ENCODE data around the gene ARFGEF3. TPM values are rescaled to one million over a fixed set of nuclear protein-coding genes. Genes with fewer than 3 reads are reported as not detected.

ARFGEF3 gene
- total RNA-seq, 6 experiments from 2014 or later, result 0.06 to 0.19 (median 0.08) TPM

DNA sequence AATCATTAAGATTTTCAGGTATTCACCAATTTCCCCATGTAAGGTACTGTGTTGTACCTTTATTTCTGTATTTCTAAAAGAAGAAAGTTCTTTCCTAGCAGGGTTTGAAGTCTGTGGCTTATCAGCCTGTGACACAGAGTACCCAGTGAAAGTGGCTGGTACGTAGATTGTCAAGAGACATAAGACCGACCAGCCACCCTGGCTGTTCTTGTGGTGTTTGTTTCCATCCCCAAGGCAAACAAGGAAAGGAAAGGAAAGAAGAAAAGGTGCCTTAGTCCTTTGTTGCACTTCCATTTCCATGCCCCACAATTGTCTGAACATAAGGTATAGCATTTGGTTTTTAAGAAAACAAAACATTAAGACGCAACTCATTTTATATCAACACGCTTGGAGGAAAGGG, 175.3 kb downstream of the ARFGEF3 start:
- TF ChIP-seq, protein P1, sequence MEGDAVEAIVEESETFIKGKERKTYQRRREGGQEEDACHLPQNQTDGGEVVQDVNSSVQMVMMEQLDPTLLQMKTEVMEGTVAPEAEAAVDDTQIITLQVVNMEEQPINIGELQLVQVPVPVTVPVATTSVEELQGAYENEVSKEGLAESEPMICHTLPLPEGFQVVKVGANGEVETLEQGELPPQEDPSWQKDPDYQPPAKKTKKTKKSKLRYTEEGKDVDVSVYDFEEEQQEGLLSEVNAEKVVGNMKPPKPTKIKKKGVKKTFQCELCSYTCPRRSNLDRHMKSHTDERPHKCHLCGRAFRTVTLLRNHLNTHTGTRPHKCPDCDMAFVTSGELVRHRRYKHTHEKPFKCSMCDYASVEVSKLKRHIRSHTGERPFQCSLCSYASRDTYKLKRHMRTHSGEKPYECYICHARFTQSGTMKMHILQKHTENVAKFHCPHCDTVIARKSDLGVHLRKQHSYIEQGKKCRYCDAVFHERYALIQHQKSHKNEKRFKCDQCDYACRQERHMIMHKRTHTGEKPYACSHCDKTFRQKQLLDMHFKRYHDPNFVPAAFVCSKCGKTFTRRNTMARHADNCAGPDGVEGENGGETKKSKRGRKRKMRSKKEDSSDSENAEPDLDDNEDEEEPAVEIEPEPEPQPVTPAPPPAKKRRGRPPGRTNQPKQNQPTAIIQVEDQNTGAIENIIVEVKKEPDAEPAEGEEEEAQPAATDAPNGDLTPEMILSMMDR (IDR thresholded peaks at IDR 0.05), result no peak
- Mint-ChIP-seq H3K4me3 (no peak overlapping the region), H3K4me1 (ENCODE audit: low read depth) (no peaks in the 10 kb centered on the region), H3K27me3 (ENCODE audit: insufficient read depth) (peaks cover 21% of the 10 kb centered on the region), H3K9me3 (peaks cover 4% of the 10 kb centered on the region; the same call in 1 of the 2 replicates), H3K36me3 (ENCODE audit: low read depth) (no peaks in the 10 kb centered on the region), H3K27ac (no peak overlapping the region)
- DNase-seq, result no peak

DNA sequence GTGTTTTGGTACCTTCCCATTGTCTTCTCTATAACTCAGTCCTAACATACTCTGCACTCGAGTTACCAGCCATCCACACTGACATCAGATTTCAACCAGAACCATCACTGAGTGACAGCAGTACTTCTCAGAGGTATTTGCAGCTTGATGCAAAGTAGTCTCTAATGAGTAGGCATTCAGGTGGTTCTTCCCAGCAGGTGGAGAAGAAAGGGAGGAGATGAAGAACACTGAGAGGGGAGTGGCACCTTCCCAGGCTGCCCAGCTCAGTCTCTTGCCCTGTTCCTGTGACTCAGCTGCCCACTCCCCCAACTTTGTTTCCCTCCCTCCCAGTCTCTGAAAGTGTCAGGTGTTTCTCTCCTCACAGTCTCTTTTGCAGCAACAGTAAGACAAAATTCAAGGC, 177.3 kb downstream of the ARFGEF3 start:
- H3K36me3 Mint-ChIP-seq (ENCODE audit: low read depth), result no peaks in the 10 kb centered on the region
- no peak overlapping the region for H3K27ac Mint-ChIP-seq
- H3K27me3 Mint-ChIP-seq (ENCODE audit: insufficient read depth), result peaks cover 20% of the 10 kb centered on the region

DNA sequence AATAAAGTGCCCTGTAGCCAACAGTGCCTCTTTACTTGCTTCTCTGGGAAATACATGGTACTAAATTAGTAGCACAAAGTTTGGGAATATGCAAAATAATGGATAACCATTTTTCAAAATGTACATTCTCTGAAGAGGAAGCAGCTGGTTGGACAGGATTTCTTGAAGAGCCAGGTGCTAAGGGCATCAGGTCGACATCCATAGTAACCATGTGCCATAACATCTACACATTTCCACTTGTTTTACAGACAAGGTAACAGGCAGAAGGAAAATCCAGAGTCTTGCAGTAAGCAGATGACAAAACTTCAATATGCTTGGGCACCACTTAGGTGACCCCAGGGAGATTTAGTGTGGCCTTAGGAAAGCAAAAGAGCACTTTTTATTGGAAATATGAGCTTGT, 179.4 kb downstream of the ARFGEF3 start:
- no peak overlapping the region for H3K27ac Mint-ChIP-seq
- peaks cover 9% of the 10 kb centered on the region for H3K27me3 Mint-ChIP-seq (ENCODE audit: insufficient read depth)
- no peaks in the 10 kb centered on the region for H3K4me1 Mint-ChIP-seq (ENCODE audit: low read depth)
- H3K9me3 Mint-ChIP-seq, result no peaks in the 10 kb centered on the region
- TF ChIP-seq, protein P1 (IDR thresholded peaks at IDR 0.05), result no peak
- no peaks in the 10 kb centered on the region for H3K36me3 Mint-ChIP-seq (ENCODE audit: low read depth)
- no peak overlapping the region for H3K4me3 Mint-ChIP-seq
- DNase-seq, result no peak

More for the DNA sequence above, 177.3 kb downstream of the ARFGEF3 start:
- H3K9me3 Mint-ChIP-seq, result peaks cover 4% of the 10 kb centered on the region; the same call in 1 of the 2 replicates
- no peak for DNase-seq
- H3K4me3 Mint-ChIP-seq, result no peak overlapping the region
- TF ChIP-seq, protein P1 (IDR thresholded peaks at IDR 0.05), result no peak
- no peaks in the 10 kb centered on the region for H3K4me1 Mint-ChIP-seq (ENCODE audit: low read depth)

DNA sequence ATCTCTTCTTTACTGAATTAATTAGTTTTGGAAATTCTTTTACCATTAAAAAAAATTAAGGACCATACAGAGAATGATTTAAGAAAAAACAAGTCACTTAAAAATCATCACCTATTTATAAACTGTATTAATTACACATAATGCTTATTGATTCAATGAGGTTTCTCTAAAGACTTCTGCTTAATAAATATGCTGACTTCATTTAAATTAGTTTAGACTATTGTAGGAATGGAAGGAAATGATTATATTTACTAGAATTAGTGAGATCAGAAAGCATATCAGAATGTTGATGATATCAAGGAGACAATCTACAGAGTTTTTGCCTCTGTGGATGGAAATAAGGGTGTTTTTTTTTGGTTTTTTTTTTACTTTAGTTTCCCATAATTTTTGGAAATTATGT, 181.4 kb downstream of the ARFGEF3 start:
- H3K4me3 Mint-ChIP-seq, result no peak overlapping the region
- H3K36me3 Mint-ChIP-seq (ENCODE audit: low read depth), result no peaks in the 10 kb centered on the region
- no peak overlapping the region for H3K27ac Mint-ChIP-seq
- no peak for DNase-seq
- no peaks in the 10 kb centered on the region for H3K4me1 Mint-ChIP-seq (ENCODE audit: low read depth)
- peaks cover 11% of the 10 kb centered on the region; the same call in 1 of the 2 replicates for H3K27me3 Mint-ChIP-seq (ENCODE audit: insufficient read depth)
- H3K9me3 Mint-ChIP-seq, result no peaks in the 10 kb centered on the region
- TF ChIP-seq, protein P1 (IDR thresholded peaks at IDR 0.05), result no peak

DNA sequence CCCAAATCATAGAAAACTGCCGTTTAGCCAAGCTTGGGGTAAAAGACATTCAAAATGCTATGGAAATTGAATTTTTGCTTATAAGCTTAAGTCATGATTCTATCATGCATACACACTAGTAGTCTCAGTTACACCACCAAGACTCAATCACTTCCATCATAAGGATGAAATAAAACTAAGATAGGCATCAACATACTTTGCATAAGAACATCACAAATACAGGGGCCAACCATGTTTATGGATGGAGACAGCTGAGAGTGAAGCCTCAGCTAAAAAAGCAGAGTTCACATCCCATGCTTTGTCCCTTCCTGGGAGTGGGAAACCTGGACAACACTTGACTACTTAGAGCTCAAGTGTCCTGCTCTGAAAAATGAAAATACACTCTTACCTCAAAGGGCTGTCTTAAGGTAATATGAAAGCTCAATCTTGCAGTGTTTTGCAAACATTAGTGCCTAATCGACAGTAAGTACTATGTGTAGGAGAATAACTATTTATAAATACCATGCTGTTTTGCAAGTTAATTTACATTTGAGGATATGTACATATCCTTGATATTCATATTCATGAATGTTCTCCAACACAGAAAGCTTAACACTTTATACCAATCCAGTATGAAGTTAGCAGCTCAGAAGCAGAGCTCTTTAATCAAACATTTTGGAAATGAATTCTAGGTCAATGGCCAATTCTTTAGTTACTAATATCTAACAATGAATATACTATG, 184.0 kb downstream of the ARFGEF3 start:
- H3K4me1 Mint-ChIP-seq (ENCODE audit: low read depth), result no peaks in the 10 kb centered on the region
- H3K27ac Mint-ChIP-seq, result no peak overlapping the region
- H3K9me3 Mint-ChIP-seq, result no peaks in the 10 kb centered on the region
- TF ChIP-seq, protein P1 (IDR thresholded peaks at IDR 0.05), result no peak
- peaks cover 5% of the 10 kb centered on the region; the same call in 1 of the 2 replicates for H3K27me3 Mint-ChIP-seq (ENCODE audit: insufficient read depth)
- DNase-seq, result no peak
- no peak overlapping the region for H3K4me3 Mint-ChIP-seq
- no peaks in the 10 kb centered on the region for H3K36me3 Mint-ChIP-seq (ENCODE audit: low read depth)
